Right lobe of liver (tissue), 4 donors: ENCODE measurements around the gene ST6GALNAC5.

Experiments
- POLR2A ChIP-seq: fragments of 450-650 bp; IDR thresholded peaks from one replicate; pipeline ENCODE4 v1.6.1; 2017; ENCODE audit warnings: antibody characterized with exemption, mild to moderate bottlenecking
- TF ChIP-seq, protein P1 (sequence below), 4 donors: fragments of 200-600 bp in 3 of 4; fragments of 450-650 bp in 1 of 4; IDR thresholded peaks; one replicate each; pipeline versions ENCODE4 v1.5.1 to v1.8.0; 2016 to 2022; ENCODE audit warnings: antibody characterized with exemption in 4 of 4, mild to moderate bottlenecking in 2 of 4
- donor health status: DM: no; HTN: no; CAD: no.
- donor health status: DM: no; HTN: no; CAD: no.
- donor health status: DM: no; HTN: yes; CAD: no.

DNA sequence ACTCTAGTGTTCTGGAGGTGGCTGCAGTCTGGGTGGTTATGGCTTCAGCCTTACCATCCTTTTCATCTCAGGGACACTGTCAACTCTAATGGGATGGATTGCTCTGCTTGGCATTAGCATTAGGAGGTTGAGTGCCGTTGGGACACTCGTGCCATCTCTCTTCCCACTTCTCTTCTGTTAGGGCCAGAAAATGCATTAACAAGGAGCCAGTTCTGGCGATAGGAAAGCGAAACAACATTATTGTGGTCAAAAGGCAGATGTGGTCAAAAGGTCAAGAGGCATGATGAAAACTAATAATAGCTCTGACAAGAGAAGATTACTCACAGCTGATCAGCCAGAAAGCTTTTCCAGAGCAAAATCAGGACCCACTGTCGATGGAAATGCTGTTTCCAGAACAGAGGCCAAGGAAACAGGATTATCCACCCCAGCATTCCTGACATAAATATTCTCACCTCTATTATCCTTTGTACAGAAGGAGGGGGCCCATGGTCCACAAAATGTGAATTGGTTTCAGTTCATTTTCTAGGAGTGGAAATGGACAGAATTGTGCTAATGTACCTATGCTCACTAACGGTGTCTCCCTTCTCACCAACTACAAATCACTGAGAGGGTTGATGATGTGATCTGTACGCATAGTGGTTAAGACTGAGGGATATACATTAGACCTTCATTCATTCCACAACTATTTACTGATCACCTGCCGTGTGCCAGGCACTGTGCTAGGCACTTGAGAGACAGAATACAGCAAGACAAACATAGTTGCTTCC is 72.0 kb downstream of the ST6GALNAC5 start:
- TF ChIP-seq, protein P1, sequence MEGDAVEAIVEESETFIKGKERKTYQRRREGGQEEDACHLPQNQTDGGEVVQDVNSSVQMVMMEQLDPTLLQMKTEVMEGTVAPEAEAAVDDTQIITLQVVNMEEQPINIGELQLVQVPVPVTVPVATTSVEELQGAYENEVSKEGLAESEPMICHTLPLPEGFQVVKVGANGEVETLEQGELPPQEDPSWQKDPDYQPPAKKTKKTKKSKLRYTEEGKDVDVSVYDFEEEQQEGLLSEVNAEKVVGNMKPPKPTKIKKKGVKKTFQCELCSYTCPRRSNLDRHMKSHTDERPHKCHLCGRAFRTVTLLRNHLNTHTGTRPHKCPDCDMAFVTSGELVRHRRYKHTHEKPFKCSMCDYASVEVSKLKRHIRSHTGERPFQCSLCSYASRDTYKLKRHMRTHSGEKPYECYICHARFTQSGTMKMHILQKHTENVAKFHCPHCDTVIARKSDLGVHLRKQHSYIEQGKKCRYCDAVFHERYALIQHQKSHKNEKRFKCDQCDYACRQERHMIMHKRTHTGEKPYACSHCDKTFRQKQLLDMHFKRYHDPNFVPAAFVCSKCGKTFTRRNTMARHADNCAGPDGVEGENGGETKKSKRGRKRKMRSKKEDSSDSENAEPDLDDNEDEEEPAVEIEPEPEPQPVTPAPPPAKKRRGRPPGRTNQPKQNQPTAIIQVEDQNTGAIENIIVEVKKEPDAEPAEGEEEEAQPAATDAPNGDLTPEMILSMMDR (IDR thresholded peaks at IDR 0.05): no peak
- no peak for TF ChIP-seq POLR2A
